Endothelial cell of umbilical vein (primary cell): ENCODE results near the gene SLCO2A1. TPM values are rescaled to one million over a fixed set of nuclear protein-coding genes. Genes with fewer than 3 reads are reported as not detected.

Source experiments
- BruUV-seq: library from RNA; stranded (reverse); fragments of 400-500 nt; replicated peaks from 2 replicates; lab custom pipeline; 2021; lab: Mats Ljungman, UMichigan
- CTCF ChIA-PET: fragments of 300-600, 350-600 bp; sonication (Branson Sonifier 250); formaldehyde crosslinking; loops from one replicate; lab custom pipeline; 2021; ENCODE audit warnings: antibody characterized with exemption, inconsistent platforms; lab: Charles Lee
- POLR2A ChIA-PET: fragments of 300-600, 350-600 bp; sonication (Branson Sonifier 250); formaldehyde crosslinking; loops from one replicate; lab custom pipeline; 2021; ENCODE audit warnings: antibody characterized with exemption, inconsistent platforms; lab: Charles Lee
- DNase-seq: peaks from one replicate; pipeline ENCODE4 v3.0.0-alpha.2; 2011; ENCODE audit warnings: low read depth, low spot score
- FAIRE-seq: peaks from 2 replicates; lab custom pipeline; 2011; peaks lifted over from hg19 to GRCh38; lab: Jason Lieb, UNC
- H2AFZ ChIP-seq: 2 replicates; pipeline ENCODE4 v1.6.0; 2012; ENCODE audit warnings: low read depth, low read length, control low read depth, inconsistent platforms
- H3K27ac ChIP-seq: 2 replicates; pipeline ENCODE4 v1.5.1; 2011; ENCODE audit warnings: low read depth, mild to moderate bottlenecking, control low read depth, low read length, moderate library complexity; ENCODE audit not compliant: insufficient read depth
- H3K27me3 ChIP-seq, 2 experiments: 2 replicates each; pipeline versions ENCODE4 v1.6.0 to v1.6.1; 2011; ENCODE audit warnings: low read length in 2 of 2, mixed read lengths in 1 of 2; ENCODE audit not compliant: control insufficient read depth in 2 of 2, insufficient read depth in 2 of 2
- H3K36me3 ChIP-seq, 2 experiments: 2 replicates in 1 of 2; 3 replicates in 1 of 2; pipeline ENCODE4 v1.5.1; 2011; ENCODE audit warnings: low read length in 2 of 2, mild to moderate bottlenecking in 1 of 2, moderate library complexity in 1 of 2; ENCODE audit not compliant: control insufficient read depth in 2 of 2, insufficient read depth in 2 of 2; ENCODE audit errors: extremely low read depth in 1 of 2
- H3K4me1 ChIP-seq: 3 replicates; pipeline ENCODE4 v1.5.1; 2011; ENCODE audit warnings: mild to moderate bottlenecking, low read length; ENCODE audit not compliant: control insufficient read depth, insufficient read depth; ENCODE audit errors: extremely low read depth
- H3K4me2 ChIP-seq: 2 replicates; pipeline ENCODE4 v1.6.1; 2011; ENCODE audit warnings: low read length, control low read depth, mixed read lengths; ENCODE audit not compliant: insufficient read depth
- H3K4me3 ChIP-seq, 3 experiments: fragments of 200-600 bp in 1 of 3; sonication (generic), shearing (Covaris generic) in 1 of 3; replicated peaks in 1 of 3; 2 replicates each; pipeline ENCODE4 v1.5.1; 2011 to 2016; ENCODE audit warnings: control low read depth in 3 of 3, low read length in 3 of 3, mild to moderate bottlenecking in 2 of 3, inconsistent platforms in 1 of 3, low read depth in 1 of 3, moderate library complexity in 1 of 3; ENCODE audit not compliant: insufficient read depth in 1 of 3
- H3K79me2 ChIP-seq: 2 replicates; pipeline ENCODE4 v1.6.0; 2012; ENCODE audit warnings: low read length, inconsistent platforms; ENCODE audit not compliant: control insufficient read depth, insufficient read depth
- H3K9ac ChIP-seq: replicated peaks from 2 replicates; pipeline ENCODE3; 2011; ENCODE audit warnings: low read length, control low read depth; ENCODE audit not compliant: insufficient read depth; ENCODE audit errors: extremely low read depth
- H3K9me1 ChIP-seq: replicated peaks from 3 replicates; pipeline ENCODE4 v1.6.0; 2011; ENCODE audit warnings: mild to moderate bottlenecking, low read length; ENCODE audit not compliant: control insufficient read depth, insufficient read depth; ENCODE audit errors: extremely low read depth
- H3K9me3 ChIP-seq: replicated peaks from 2 replicates; pipeline ENCODE4 v1.5.1; 2012; ENCODE audit warnings: low read length, inconsistent platforms; ENCODE audit not compliant: control insufficient read depth, insufficient read depth
- H4K20me1 ChIP-seq: replicated peaks from 2 replicates; pipeline ENCODE3; 2011; ENCODE audit warnings: mild to moderate bottlenecking, low read length; ENCODE audit not compliant: control insufficient read depth, insufficient read depth; ENCODE audit errors: extremely low read depth
- EZH2 ChIP-seq: IDR thresholded peaks from 2 replicates; pipeline ENCODE4 v1.6.1; 2012; ENCODE audit warnings: borderline replicate concordance, low read depth, mild to moderate bottlenecking, moderate library complexity, low read length, inconsistent platforms; ENCODE audit not compliant: severe bottlenecking
- FOS ChIP-seq: IDR thresholded peaks from 2 replicates; pipeline ENCODE4 v1.6.1; 2011; ENCODE audit warnings: mild to moderate bottlenecking, low read length, moderate library complexity, borderline replicate concordance; ENCODE audit not compliant: insufficient read depth
- MAX ChIP-seq: IDR thresholded peaks from 2 replicates; pipeline ENCODE4 v1.6.1; 2011; ENCODE audit not compliant: insufficient read depth, insufficient read length
- POLR2A ChIP-seq: IDR thresholded peaks from 2 replicates; pipeline ENCODE4 v1.6.1; 2012; ENCODE audit warnings: low read depth, mild to moderate bottlenecking, control low read depth, low read length
- dilution Hi-C: fragments of 300-500 bp; cut with MboI; formaldehyde crosslinking; loops from one replicate; pipeline ENCODE4 v1.15.0; 2019; ENCODE audit warnings: low sequenced_read_pairs; ENCODE audit not compliant: extremely low pct_ligation_motif_present
- intact Hi-C: fragments of 100-400 bp; cut with micrococcal nuclease; formaldehyde crosslinking; loops from one replicate; pipeline ENCODE4 v1.10.0; 2022
- polyA plus RNA-seq, 4 experiments: library from polyadenylated mRNA; depleted of rRNA in 3 of 4; stranded (reverse) in 3 of 4; unstranded in 1 of 4; fragments of >200 nt; gene quantifications; 2 replicates each; pipeline versions ENCODE4 v1.2.1 to v1.2.3, GENCODE V29; 2011 to 2012; ENCODE audit warnings: missing spikeins in 1 of 4
- total RNA-seq: library from RNA; stranded (reverse); gene quantifications from 2 replicates; pipeline ENCODE4 v1.2.3, GENCODE V29; 2021

SLCO2A1 gene
- total and polyA plus RNA-seq, 2 donors (not counting 3 experiments of a cell fraction or from before 2014, with no cell fraction given), result 1.4 to 11.9 TPM

- intact Hi-C loops, result no loop called here
These were observed 66.9 kb downstream of the SLCO2A1 start for GRCh38 chr3:133962849-133963248.

GRCh38 chr3:133958071-133958805, 71.5 kb downstream of the SLCO2A1 start:
- H4K20me1 ChIP-seq, result no peaks in the 10 kb centered on the region
- FAIRE-seq, result no peak
- intact Hi-C loops, result no loop called here
- H3K36me3 ChIP-seq, result no peaks in the 10 kb centered on the region
- H3K4me2 ChIP-seq, result no peak overlapping the region
- CTCF ChIA-PET, result interaction anchor here (1.0 kb wide), 2 partner anchors 9 to 28 kb away, joined by 3 read pairs; no protein-coding TSS in a partner anchor
- H3K9me3 ChIP-seq, result no peaks in the 10 kb centered on the region
- dilution Hi-C loops, result no loop called here
- H3K79me2 ChIP-seq, result no peaks in the 10 kb centered on the region
- POLR2A ChIA-PET, result interaction anchor here (0.7 kb wide), 1 partner anchor 118 kb away, joined by 3 read pairs; no protein-coding TSS in a partner anchor
- no peak overlapping the region for H3K4me3 ChIP-seq
- peaks cover 10% of the 10 kb centered on the region for H3K4me1 ChIP-seq
- TF ChIP-seq POLR2A, result no peak
- TF ChIP-seq EZH2, result no peak
- no peak overlapping the region for H3K27ac ChIP-seq
- no peak overlapping the region for H3K9ac ChIP-seq
- no peaks in the 10 kb centered on the region for H3K27me3 ChIP-seq
- H2AFZ ChIP-seq, result no peak overlapping the region
- no TSS peak for BruUV-seq
- no peaks in the 10 kb centered on the region for H3K9me1 ChIP-seq
- DNase-seq, result no peak

More at GRCh38 chr3:133962849-133963248, 66.9 kb downstream of the SLCO2A1 start:
- no peak overlapping the region for H3K9ac ChIP-seq
- dilution Hi-C loops, result no loop called here
- ChIA-PET POLR2A (interaction anchor here (1.1 kb wide), 1 partner anchor 12 kb away, joined by 4 read pairs; no protein-coding TSS in a partner anchor), CTCF (interaction anchor here (1.0 to 4.1 kb wide), 3 partner anchors 13 to 249 kb away, joined by 3 to 27 read pairs (median 5); no protein-coding TSS in a partner anchor)
- BruUV-seq, result no TSS peak
- TF ChIP-seq EZH2 (no peak), MAX (no peak), FOS (peak; percentile 69)
- DNase-seq (no peak), FAIRE-seq (peak; percentile 65)
- no peaks in the 10 kb centered on the region for H4K20me1 ChIP-seq
- no peaks in the 10 kb centered on the region for H3K27me3 ChIP-seq
- peaks cover 7% of the 10 kb centered on the region for H3K4me1 ChIP-seq
- peak overlapping the region; percentile 2 for H2AFZ ChIP-seq
- no peak overlapping the region for H3K4me3 ChIP-seq
- H3K79me2 ChIP-seq, result no peaks in the 10 kb centered on the region
- H3K27ac ChIP-seq, result no peak overlapping the region
- no peaks in the 10 kb centered on the region for H3K9me1 ChIP-seq
- H3K36me3 ChIP-seq, result no peaks in the 10 kb centered on the region
- H3K4me2 ChIP-seq, result no peak overlapping the region
- H3K9me3 ChIP-seq, result no peaks in the 10 kb centered on the region
